ENCODE results near the gene INPP5D.

DNA sequence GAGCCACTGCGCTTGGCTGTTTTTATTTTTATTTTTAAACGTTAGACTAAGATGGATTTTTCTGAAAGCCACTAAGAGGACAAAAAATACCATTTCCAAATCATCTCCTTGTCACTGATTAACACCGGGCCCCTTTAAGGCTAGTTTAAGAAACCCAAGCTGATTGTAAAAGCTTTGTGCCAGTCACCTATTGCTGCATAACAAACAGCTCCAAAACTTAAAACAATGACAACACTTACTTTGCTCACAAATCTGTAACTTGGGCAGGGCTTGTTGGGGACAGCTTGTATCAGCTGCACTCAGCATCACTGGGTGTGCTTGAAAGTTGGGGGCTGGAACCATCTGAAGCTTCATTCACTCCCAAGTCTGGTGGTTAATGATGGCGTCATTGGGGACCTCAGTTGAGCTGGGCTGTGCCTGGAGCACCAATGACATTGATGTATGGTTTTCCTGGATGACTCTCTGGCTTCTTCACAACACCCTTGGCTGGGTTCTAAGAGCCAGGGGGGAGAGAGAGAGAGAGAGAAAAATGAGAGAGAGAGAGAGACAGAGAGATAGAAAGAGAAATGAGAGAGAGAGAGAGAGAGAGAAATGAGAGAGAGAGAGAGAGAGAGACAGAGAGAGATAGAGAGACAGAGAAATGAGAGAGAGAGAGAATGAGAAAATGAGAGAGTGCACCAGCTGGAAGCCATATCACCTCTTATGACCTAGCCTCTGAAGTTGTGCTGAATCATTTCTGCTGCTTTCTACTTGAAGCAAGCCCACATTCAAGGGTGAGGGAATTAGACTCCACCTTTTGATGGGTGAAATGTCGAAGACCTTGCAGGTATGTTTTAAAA is 165.3 kb downstream of the INPP5D start:
- TF ChIP-seq, protein P1, sequence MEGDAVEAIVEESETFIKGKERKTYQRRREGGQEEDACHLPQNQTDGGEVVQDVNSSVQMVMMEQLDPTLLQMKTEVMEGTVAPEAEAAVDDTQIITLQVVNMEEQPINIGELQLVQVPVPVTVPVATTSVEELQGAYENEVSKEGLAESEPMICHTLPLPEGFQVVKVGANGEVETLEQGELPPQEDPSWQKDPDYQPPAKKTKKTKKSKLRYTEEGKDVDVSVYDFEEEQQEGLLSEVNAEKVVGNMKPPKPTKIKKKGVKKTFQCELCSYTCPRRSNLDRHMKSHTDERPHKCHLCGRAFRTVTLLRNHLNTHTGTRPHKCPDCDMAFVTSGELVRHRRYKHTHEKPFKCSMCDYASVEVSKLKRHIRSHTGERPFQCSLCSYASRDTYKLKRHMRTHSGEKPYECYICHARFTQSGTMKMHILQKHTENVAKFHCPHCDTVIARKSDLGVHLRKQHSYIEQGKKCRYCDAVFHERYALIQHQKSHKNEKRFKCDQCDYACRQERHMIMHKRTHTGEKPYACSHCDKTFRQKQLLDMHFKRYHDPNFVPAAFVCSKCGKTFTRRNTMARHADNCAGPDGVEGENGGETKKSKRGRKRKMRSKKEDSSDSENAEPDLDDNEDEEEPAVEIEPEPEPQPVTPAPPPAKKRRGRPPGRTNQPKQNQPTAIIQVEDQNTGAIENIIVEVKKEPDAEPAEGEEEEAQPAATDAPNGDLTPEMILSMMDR (conservative IDR thresholded peaks at IDR 0.05 in 1 of 2, IDR thresholded peaks at IDR 0.05 in 1 of 2; ENCODE audit: low read depth in 1 of 2, low read length in 2 of 2): no peak
- TF ChIP-seq EZH2 (IDR thresholded peaks at IDR 0.05; ENCODE audit: low read length, missing control alignments): no peak

Data from fibroblast of lung (primary cell).